Liver (tissue), 9 donors: ENCODE results near the gene HGFAC. TPM values are rescaled to one million over a fixed set of nuclear protein-coding genes. Genes with fewer than 3 reads are reported as not detected.

Experiments
- DNase-seq: peaks from one replicate; pipeline ENCODE4 v3.0.0-alpha.2; 2017; ENCODE audit warnings: low spot score
- H3K27ac ChIP-seq, 2 donors: one replicate each; pipeline ENCODE4 v1.7.0; 2013; ENCODE audit warnings: inconsistent platforms in 2 of 2, low read length in 2 of 2, control low read depth in 1 of 2, low read depth in 1 of 2, mild to moderate bottlenecking in 1 of 2
- H3K27me3 ChIP-seq, 4 donors: one replicate each; pipeline versions ENCODE4 v1.6.1 to v1.7.0; 2013; ENCODE audit warnings: low read length in 3 of 4, inconsistent platforms in 1 of 4, mild to moderate bottlenecking in 1 of 4, moderate library complexity in 1 of 4; ENCODE audit not compliant: control insufficient read depth in 4 of 4, insufficient read depth in 4 of 4
- H3K36me3 ChIP-seq, 4 donors: one replicate each; pipeline versions ENCODE4 v1.6.1 to v1.7.0; 2013; ENCODE audit warnings: low read length in 3 of 4, mild to moderate bottlenecking in 3 of 4, low read depth in 1 of 4, moderate library complexity in 1 of 4; ENCODE audit not compliant: control insufficient read depth in 4 of 4, insufficient read depth in 3 of 4
- H3K4me1 ChIP-seq, 4 donors: one replicate each; pipeline versions ENCODE4 v1.6.1 to v1.7.0; 2013; ENCODE audit warnings: low read length in 3 of 4, mild to moderate bottlenecking in 3 of 4, moderate library complexity in 1 of 4; ENCODE audit not compliant: control insufficient read depth in 4 of 4, insufficient read depth in 4 of 4
- H3K4me3 ChIP-seq, 3 donors: one replicate each; pipeline versions ENCODE4 v1.6.1 to v1.7.0; 2013; ENCODE audit warnings: low read length in 3 of 3, control low read depth in 1 of 3, low read depth in 1 of 3, mild to moderate bottlenecking in 1 of 3
- H3K9ac ChIP-seq, 2 donors: one replicate each; pipeline ENCODE4 v1.7.0; 2013; ENCODE audit warnings: low read length in 2 of 2, mild to moderate bottlenecking in 2 of 2, moderate library complexity in 2 of 2, control low read depth in 1 of 2, low read depth in 1 of 2
- H3K9me3 ChIP-seq, 4 donors: one replicate each; pipeline versions ENCODE4 v1.6.1 to v1.7.0; 2013; ENCODE audit warnings: low read length in 3 of 4; ENCODE audit not compliant: control insufficient read depth in 4 of 4
- CTCF ChIP-seq: fragments of 150-350 bp; IDR thresholded peaks from 2 replicates; pipeline ENCODE4 v1.5.1; 2017; ENCODE audit warnings: improper control_type of control experiment, low read depth, low read length; ENCODE audit not compliant: missing input control
- FOXA1 ChIP-seq: IDR thresholded peaks from 2 replicates; pipeline ENCODE4 v1.6.1; 2016; ENCODE audit warnings: antibody characterized with exemption
- FOXA2 ChIP-seq: IDR thresholded peaks from 2 replicates; pipeline ENCODE4 v1.6.1; 2016; ENCODE audit warnings: antibody characterized with exemption
- GABPA ChIP-seq, 2 donors: IDR thresholded peaks in 1 of 2; conservative IDR thresholded peaks in 1 of 2; 2 replicates each; pipeline ENCODE4 v1.6.1; 2016; ENCODE audit warnings: antibody characterized with exemption in 2 of 2, mild to moderate bottlenecking in 1 of 2, moderate library complexity in 1 of 2
- HNF4A ChIP-seq, 2 donors: conservative IDR thresholded peaks; 2 replicates each; pipeline ENCODE4 v1.6.1; 2016; ENCODE audit warnings: antibody characterized with exemption in 2 of 2, mild to moderate bottlenecking in 2 of 2
- JUND ChIP-seq, 2 donors: IDR thresholded peaks; 2 replicates each; pipeline ENCODE4 v1.6.1; 2016; ENCODE audit warnings: antibody characterized with exemption in 2 of 2
- MAX ChIP-seq: IDR thresholded peaks from 2 replicates; pipeline ENCODE4 v1.6.1; 2016; ENCODE audit warnings: antibody characterized with exemption
- RAD21 ChIP-seq, 2 donors: IDR thresholded peaks; 2 replicates each; pipeline ENCODE4 v1.6.1; 2016; ENCODE audit warnings: antibody characterized with exemption in 2 of 2, mild to moderate bottlenecking in 2 of 2
- REST ChIP-seq: IDR thresholded peaks from 2 replicates; pipeline ENCODE4 v1.6.1; 2016; ENCODE audit warnings: antibody characterized with exemption, mild to moderate bottlenecking
- SP1 ChIP-seq: IDR thresholded peaks from 2 replicates; pipeline ENCODE4 v1.6.1; 2018; ENCODE audit warnings: antibody characterized with exemption, mild to moderate bottlenecking
- TAF1 ChIP-seq: conservative IDR thresholded peaks from 2 replicates; pipeline ENCODE4 v1.6.1; 2016; ENCODE audit warnings: antibody characterized with exemption, mild to moderate bottlenecking
- YY1 ChIP-seq: IDR thresholded peaks from 2 replicates; pipeline ENCODE4 v1.6.1; 2016; ENCODE audit warnings: antibody characterized with exemption, mild to moderate bottlenecking
- ZBTB33 ChIP-seq: IDR thresholded peaks from 2 replicates; pipeline ENCODE4 v1.6.1; 2016; ENCODE audit warnings: antibody characterized with exemption
- WGBS: extraction: QIAGEN DNeasy Blood & Tissue Kit; methylation state at CpG from one replicate; pipeline ENCODE4 v1.1.7; 2013; 5-methylcytosine and 5-hydroxymethylcytosine counted together
- polyA plus RNA-seq, 2 donors: library from polyadenylated mRNA; stranded (reverse) in 1 of 2; unstranded in 1 of 2; fragments of 200-250 nt in 1 of 2; fragments of >200 nt in 1 of 2; fragmentation: Nextera tagmentation in 1 of 2; extraction: Ambion mirVana in 1 of 2; gene quantifications; one replicate each; pipeline versions ENCODE4 v1.2.1 to v1.2.3, GENCODE V29; 2013 to 2015
- total RNA-seq, 2 donors: library from RNA; depleted of rRNA; stranded (reverse); fragments of >200 nt; gene quantifications; one replicate each; pipeline ENCODE4 v1.2.3, GENCODE V29; 2014
- donor health status: healthy.
- donor health status: healthy.
- donor health status: healthy.
- donor health status: healthy.
- donor health status: healthy.

The HGFAC gene
- total and polyA plus RNA-seq, 4 donors = 23.3 to 133 (median 82.7) TPM

GRCh38 chr4:3492741-3493719, 51.3 kb downstream of the HGFAC start:
- no peaks in the 10 kb centered on the region for H3K4me1 ChIP-seq
- H3K9me3 ChIP-seq = no peaks in the 10 kb centered on the region
- WGBS = 91% methylated on average over 55 of the region's 55 CpGs
- H3K27ac ChIP-seq = no peak overlapping the region
- no peak for DNase-seq
- H3K27me3 ChIP-seq = no peaks in the 10 kb centered on the region
- H3K36me3 ChIP-seq = no peaks in the 10 kb centered on the region
- no peak for TF ChIP-seq HNF4A (conservative IDR thresholded peaks at IDR 0.05)
- H3K9ac ChIP-seq = no peak overlapping the region
- H3K4me3 ChIP-seq = no peak overlapping the region

- Histone ChIP-seq H3K27me3 (no peaks in the 10 kb centered on the region), H3K27ac (no peak overlapping the region), H3K9ac (no peak overlapping the region), H3K9me3 (no peaks in the 10 kb centered on the region), H3K4me3 (no peak overlapping the region), H3K36me3 (no peaks in the 10 kb centered on the region), H3K4me1 (no peaks in the 10 kb centered on the region)
- TF ChIP-seq HNF4A (conservative IDR thresholded peaks at IDR 0.05) (no peak), RAD21 (IDR thresholded peaks at IDR 0.05) (no peak), ZBTB33 (no peak), GABPA (IDR thresholded peaks at IDR 0.05 in 1 of 2, conservative IDR thresholded peaks at IDR 0.05 in 1 of 2) (no peak), YY1 (no peak), CTCF (no peak), REST (no peak), SP1 (no peak), FOXA2 (no peak), TAF1 (no peak), FOXA1 (no peak), JUND (IDR thresholded peaks at IDR 0.05) (no peak), MAX (no peak)
- no peak for DNase-seq
- WGBS = 80% methylated on average over 20 of the region's 20 CpGs
These were observed 52.1 kb downstream of the HGFAC start for GRCh38 chr4:3493720-3494461.
